Muscle layer of colon (tissue), 2 donors: Measurements from ENCODE around the gene DLG5.

Source experiments
- H3K27ac ChIP-seq: one replicate; pipeline ENCODE4 v1.7.0; 2013; ENCODE audit warnings: low read depth, mild to moderate bottlenecking, low read length, moderate library complexity
- H3K27me3 ChIP-seq, 2 donors: one replicate each; pipeline ENCODE4 v1.7.0; 2013; ENCODE audit warnings: low read length in 2 of 2, mild to moderate bottlenecking in 2 of 2; ENCODE audit not compliant: insufficient read depth in 2 of 2, control insufficient read depth in 1 of 2
- H3K36me3 ChIP-seq: one replicate; pipeline ENCODE4 v1.7.0; 2013; ENCODE audit warnings: mild to moderate bottlenecking, low read length; ENCODE audit not compliant: insufficient read depth
- H3K4me1 ChIP-seq: one replicate; pipeline ENCODE4 v1.7.0; 2013; ENCODE audit warnings: mild to moderate bottlenecking, low read length; ENCODE audit not compliant: insufficient read depth
- H3K4me3 ChIP-seq, 2 donors: one replicate each; pipeline ENCODE4 v1.7.0; 2013; ENCODE audit warnings: low read length in 2 of 2, low read depth in 1 of 2, mild to moderate bottlenecking in 1 of 2, moderate library complexity in 1 of 2
- H3K9ac ChIP-seq: one replicate; pipeline ENCODE4 v1.7.0; 2013; ENCODE audit warnings: low read length
- H3K9me3 ChIP-seq: one replicate; pipeline ENCODE4 v1.7.0; 2013; ENCODE audit warnings: mild to moderate bottlenecking, low read length
- donor health status: abdominal sarcoma.
- donor health status: Adenocarcinoma of cecum.

DLG5 gene

GRCh38 chr10:77834943-77835668, 91.4 kb downstream of the DLG5 start:
- H3K36me3 ChIP-seq = peaks cover 62% of the 10 kb centered on the region
- H3K4me3 ChIP-seq = no peak overlapping the region
- H3K9ac ChIP-seq = no peak overlapping the region
- no peaks in the 10 kb centered on the region for H3K27me3 ChIP-seq
- H3K27ac ChIP-seq = no peak overlapping the region
- H3K4me1 ChIP-seq = peaks cover 12% of the 10 kb centered on the region
- H3K9me3 ChIP-seq = no peaks in the 10 kb centered on the region

GRCh38 chr10:77834540-77834939, 92.0 kb downstream of the DLG5 start:
- H3K9me3 ChIP-seq = no peaks in the 10 kb centered on the region
- H3K4me3 ChIP-seq = no peak overlapping the region
- no peak overlapping the region for H3K9ac ChIP-seq
- no peaks in the 10 kb centered on the region for H3K27me3 ChIP-seq
- peaks cover 12% of the 10 kb centered on the region for H3K4me1 ChIP-seq
- H3K27ac ChIP-seq = no peak overlapping the region
- H3K36me3 ChIP-seq = peaks cover 68% of the 10 kb centered on the region

GRCh38 chr10:77833792-77834191, 92.8 kb downstream of the DLG5 start:
- H3K4me3 ChIP-seq = no peak overlapping the region
- peaks cover 75% of the 10 kb centered on the region for H3K36me3 ChIP-seq
- no peak overlapping the region for H3K27ac ChIP-seq
- peaks cover 12% of the 10 kb centered on the region for H3K4me1 ChIP-seq
- H3K27me3 ChIP-seq = no peaks in the 10 kb centered on the region
- no peak overlapping the region for H3K9ac ChIP-seq
- H3K9me3 ChIP-seq = no peaks in the 10 kb centered on the region

- H3K36me3 ChIP-seq = peaks cover 79% of the 10 kb centered on the region
Observed at GRCh38 chr10:77833225-77833624, 93.3 kb downstream of the DLG5 start.

GRCh38 chr10:77832238-77832637, 94.3 kb downstream of the DLG5 start:
- Histone ChIP-seq H3K4me1 (peaks cover under 1% of the 10 kb centered on the region), H3K27me3 (no peaks in the 10 kb centered on the region), H3K9ac (no peak overlapping the region), H3K4me3 (no peak overlapping the region), H3K36me3 (peaks cover 80% of the 10 kb centered on the region), H3K27ac (no peak overlapping the region), H3K9me3 (no peaks in the 10 kb centered on the region)

More at GRCh38 chr10:77833225-77833624, 93.3 kb downstream of the DLG5 start:
- Histone ChIP-seq H3K4me3 (no peak overlapping the region), H3K4me1 (peaks cover 11% of the 10 kb centered on the region), H3K27me3 (no peaks in the 10 kb centered on the region), H3K9ac (no peak overlapping the region), H3K9me3 (no peaks in the 10 kb centered on the region), H3K27ac (no peak overlapping the region)

GRCh38 chr10:77829356-77829755, 97.2 kb downstream of the DLG5 start:
- Histone ChIP-seq H3K9ac (no peak overlapping the region), H3K9me3 (no peaks in the 10 kb centered on the region), H3K27me3 (no peaks in the 10 kb centered on the region), H3K4me1 (no peaks in the 10 kb centered on the region), H3K27ac (no peak overlapping the region), H3K36me3 (peaks cover 71% of the 10 kb centered on the region), H3K4me3 (no peak overlapping the region)

- Histone ChIP-seq H3K9ac (no peak overlapping the region), H3K4me3 (no peak overlapping the region), H3K27ac (no peak overlapping the region), H3K4me1 (no peaks in the 10 kb centered on the region), H3K9me3 (no peaks in the 10 kb centered on the region), H3K36me3 (peaks cover 70% of the 10 kb centered on the region), H3K27me3 (no peaks in the 10 kb centered on the region)
Observed at GRCh38 chr10:77828377-77828776, 98.2 kb downstream of the DLG5 start.

GRCh38 chr10:77827366-77827765, 99.2 kb downstream of the DLG5 start:
- no peaks in the 10 kb centered on the region for H3K9me3 ChIP-seq
- H3K4me3 ChIP-seq = no peak overlapping the region
- no peak overlapping the region for H3K27ac ChIP-seq
- H3K27me3 ChIP-seq = no peaks in the 10 kb centered on the region
- H3K9ac ChIP-seq = no peak overlapping the region
- no peaks in the 10 kb centered on the region for H3K4me1 ChIP-seq
- H3K36me3 ChIP-seq = peaks cover 65% of the 10 kb centered on the region

GRCh38 chr10:77825965-77826364, 100.6 kb downstream of the DLG5 start:
- Histone ChIP-seq H3K27me3 (no peaks in the 10 kb centered on the region), H3K36me3 (peaks cover 67% of the 10 kb centered on the region), H3K9ac (no peak overlapping the region), H3K27ac (no peak overlapping the region), H3K4me1 (no peaks in the 10 kb centered on the region), H3K4me3 (no peak overlapping the region), H3K9me3 (no peaks in the 10 kb centered on the region)

GRCh38 chr10:77824908-77825307, 101.6 kb downstream of the DLG5 start:
- Histone ChIP-seq H3K36me3 (peaks cover 65% of the 10 kb centered on the region), H3K9me3 (no peaks in the 10 kb centered on the region), H3K4me3 (no peak overlapping the region), H3K27me3 (no peaks in the 10 kb centered on the region), H3K27ac (no peak overlapping the region), H3K4me1 (no peaks in the 10 kb centered on the region), H3K9ac (no peak overlapping the region)

GRCh38 chr10:77823811-77824542, 102.6 kb downstream of the DLG5 start:
- H3K27me3 ChIP-seq = no peaks in the 10 kb centered on the region
- peaks cover 64% of the 10 kb centered on the region for H3K36me3 ChIP-seq
- no peaks in the 10 kb centered on the region for H3K4me1 ChIP-seq
- H3K9ac ChIP-seq = no peak overlapping the region
- no peak overlapping the region for H3K27ac ChIP-seq
- no peaks in the 10 kb centered on the region for H3K9me3 ChIP-seq
- no peak overlapping the region for H3K4me3 ChIP-seq
